HCT116 (cell line): Measurements from ENCODE around the gene EIF4G3. TPM values are rescaled to one million over a fixed set of nuclear protein-coding genes. Genes with fewer than 3 reads are reported as not detected.

Source experiments
- ATAC-seq: fragments of 200-7000 bp; cut with Tn5 transposase; 2 replicates; pipeline ENCODE4 v1.9.1; 2020; ENCODE audit warnings: mild to moderate bottlenecking, moderate library complexity
- BruUV-seq: library from RNA; stranded (reverse); fragments of 400-500 nt; replicated peaks from 2 replicates; lab custom pipeline; 2021; lab: Mats Ljungman, UMichigan
- CTCF ChIA-PET: fragments of 300-600 bp; sonication (Branson Sonifier 250); formaldehyde crosslinking; loops from one replicate; lab custom pipeline; 2021; ENCODE audit warnings: antibody characterized with exemption; lab: Charles Lee
- POLR2A ChIA-PET: fragments of 300-600, 350-600 bp; sonication (Branson Sonifier 250); formaldehyde crosslinking; loops from one replicate; lab custom pipeline; 2021; ENCODE audit warnings: antibody characterized with exemption; lab: Charles Lee
- RAD21 ChIA-PET, 2 experiments: fragments of 300-600 bp; sonication (Branson Sonifier 250); formaldehyde crosslinking; loops; one replicate each; lab custom pipeline; 2023; ENCODE audit warnings: low total read pairs in 2 of 2; ENCODE audit not compliant: uncharacterized antibody in 2 of 2, unreplicated experiment in 2 of 2, low non-redundant PET in 1 of 2; lab: Charles Lee
- DNase-seq: peaks from one replicate; pipeline ENCODE4 v3.0.0-alpha.2; 2010; ENCODE audit warnings: low read depth, low spot score
- H2AFZ ChIP-seq: fragments of 200-600 bp; shearing (Covaris generic), sonication (generic); 2 replicates; pipeline ENCODE4 v1.6.1; 2017; ENCODE audit warnings: low read depth, mixed run types, mixed read lengths, antibody characterized with exemption, low read length; ENCODE audit not compliant: poor library complexity, severe bottlenecking
- H3K27ac ChIP-seq: 2 replicates; pipeline ENCODE4 v1.5.1; 2012; ENCODE audit warnings: low read depth, low read length
- H3K27me3 ChIP-seq: fragments of 200-600 bp; sonication (generic); 2 replicates; pipeline ENCODE4 v1.6.1; 2016; ENCODE audit warnings: mixed run types, low read length, mixed read lengths; ENCODE audit not compliant: insufficient read depth
- H3K36me3 ChIP-seq, 2 experiments: fragments of 200-500 bp in 1 of 2; fragments of 200-600 bp in 1 of 2; sonication (Bioruptor generic) in 1 of 2; sonication (generic) in 1 of 2; 2 replicates each; pipeline versions ENCODE4 v1.5.1 to v1.6.1; 2014 to 2016; ENCODE audit warnings: low read length in 2 of 2, inconsistent platforms in 1 of 2, mixed read lengths in 1 of 2, mixed run types in 1 of 2; ENCODE audit not compliant: insufficient read depth in 2 of 2, control insufficient read depth in 1 of 2
- H3K4me1 ChIP-seq, 2 experiments: fragments of 200-600 bp in 1 of 2; sonication (generic) in 1 of 2; 2 replicates each; pipeline versions ENCODE4 v1.5.1 to v1.6.1; 2012 to 2017; ENCODE audit warnings: low read length in 2 of 2, inconsistent platforms in 1 of 2, mild to moderate bottlenecking in 1 of 2, mixed read lengths in 1 of 2, mixed run types in 1 of 2, moderate library complexity in 1 of 2; ENCODE audit not compliant: insufficient read depth in 2 of 2, control insufficient read depth in 1 of 2
- H3K4me2 ChIP-seq: fragments of 200-600 bp; sonication (generic); 2 replicates; pipeline ENCODE4 v1.6.1; 2017; ENCODE audit warnings: mixed run types, low read length, mixed read lengths
- H3K4me3 ChIP-seq, 2 experiments: fragments of 200-600 bp in 1 of 2; sonication (generic) in 1 of 2; replicated peaks in 1 of 2; 2 replicates each; pipeline ENCODE4 v1.5.1; 2011 to 2016; ENCODE audit warnings: low read length in 2 of 2, control low read depth in 1 of 2, low read depth in 1 of 2, mild to moderate bottlenecking in 1 of 2, mixed read lengths in 1 of 2, mixed run types in 1 of 2
- H3K79me2 ChIP-seq: fragments of 200-600 bp; sonication (generic); 2 replicates; pipeline ENCODE4 v1.6.1; 2017; ENCODE audit warnings: mild to moderate bottlenecking, mixed run types, low read length, moderate library complexity, mixed read lengths; ENCODE audit not compliant: insufficient read depth
- H3K9ac ChIP-seq: fragments of 200-600 bp; sonication (generic); 2 replicates; pipeline ENCODE4 v1.6.1; 2016; ENCODE audit warnings: low read length, mixed read lengths
- H3K9me2 ChIP-seq: fragments of 200-600 bp; sonication (generic), shearing (Covaris generic); 2 replicates; pipeline ENCODE4 v1.6.1; 2017; ENCODE audit warnings: mixed run types, mild to moderate bottlenecking, moderate library complexity; ENCODE audit not compliant: insufficient read depth
- H3K9me3 ChIP-seq, 2 experiments: fragments of 200-500 bp in 1 of 2; fragments of 200-600 bp in 1 of 2; sonication (Bioruptor generic) in 1 of 2; sonication (generic) in 1 of 2; 2 replicates each; pipeline ENCODE4 v1.6.1; 2014 to 2017; ENCODE audit warnings: low read length in 2 of 2, mixed read lengths in 2 of 2, inconsistent platforms in 1 of 2, low read depth in 1 of 2, mild to moderate bottlenecking in 1 of 2, mixed run types in 1 of 2, moderate library complexity in 1 of 2; ENCODE audit not compliant: control insufficient read depth in 1 of 2, insufficient read depth in 1 of 2
- H4K20me1 ChIP-seq: fragments of 200-600 bp; sonication (generic), shearing (Covaris generic); 2 replicates; pipeline ENCODE4 v1.6.1; 2017; ENCODE audit warnings: mixed run types, mild to moderate bottlenecking, moderate library complexity; ENCODE audit not compliant: insufficient read depth
- ATF3 ChIP-seq: IDR thresholded peaks from 2 replicates; pipeline ENCODE4 v1.6.1; 2012
- CBX3 ChIP-seq: IDR thresholded peaks from 2 replicates; pipeline ENCODE4 v1.6.1; 2012; ENCODE audit warnings: low read depth
- CTCF ChIP-seq, 3 experiments: fragments of 200-600 bp in 1 of 3; sonication (generic) in 1 of 3; IDR thresholded peaks in 2 of 3; conservative IDR thresholded peaks in 1 of 3; 2 replicates each; pipeline ENCODE4 v1.5.1; 2012 to 2017; ENCODE audit warnings: low read depth in 2 of 3, low read length in 2 of 3, antibody characterized with exemption in 1 of 3, borderline replicate concordance in 1 of 3, control low read depth in 1 of 3, mild to moderate bottlenecking in 1 of 3, mixed read lengths in 1 of 3, mixed run types in 1 of 3, moderate library complexity in 1 of 3; ENCODE audit not compliant: insufficient read depth in 1 of 3
- ELF1 ChIP-seq: IDR thresholded peaks from 2 replicates; pipeline ENCODE4 v1.6.1; 2012; ENCODE audit warnings: low read depth, borderline replicate concordance
- EZH2 ChIP-seq: fragments of 200-600 bp; sonication (generic); IDR thresholded peaks from 2 replicates; pipeline ENCODE4 v1.6.1; 2017; ENCODE audit warnings: antibody characterized with exemption, mixed run types
- EZH2phosphoT487 ChIP-seq: fragments of 200-600 bp; IDR thresholded peaks from 2 replicates; pipeline ENCODE4 v1.6.1; 2018; ENCODE audit warnings: antibody characterized with exemption, borderline replicate concordance
- JUND ChIP-seq: IDR thresholded peaks from 2 replicates; pipeline ENCODE4 v1.6.1; 2012
- MAX ChIP-seq: IDR thresholded peaks from 2 replicates; pipeline ENCODE4 v1.6.1; 2012
- POLR2A ChIP-seq: IDR thresholded peaks from 2 replicates; pipeline ENCODE4 v1.7.0; 2011; ENCODE audit warnings: borderline replicate concordance; ENCODE audit not compliant: insufficient read depth, insufficient read length; ENCODE audit errors: extremely low read depth
- POLR2AphosphoS5 ChIP-seq: IDR thresholded peaks from 2 replicates; pipeline ENCODE4 v1.6.1; 2011; ENCODE audit warnings: mild to moderate bottlenecking, low read depth, low read length, moderate library complexity
- REST ChIP-seq: IDR thresholded peaks from 2 replicates; pipeline ENCODE4 v1.6.1; 2012; ENCODE audit warnings: low read depth
- SP1 ChIP-seq: IDR thresholded peaks from 2 replicates; pipeline ENCODE4 v1.6.1; 2012; ENCODE audit warnings: low read depth
- SRF ChIP-seq: IDR thresholded peaks from 2 replicates; pipeline ENCODE4 v1.6.1; 2012; ENCODE audit warnings: low read depth
- TCF7L2 ChIP-seq: IDR thresholded peaks from 2 replicates; pipeline ENCODE4 v1.7.0; 2011; ENCODE audit warnings: borderline replicate concordance, inconsistent platforms; ENCODE audit not compliant: insufficient read depth, insufficient read length; ENCODE audit errors: extremely low read depth
- YY1 ChIP-seq: IDR thresholded peaks from 2 replicates; pipeline ENCODE4 v1.6.1; 2011; ENCODE audit warnings: low read length, low read depth, moderate library complexity, mild to moderate bottlenecking; ENCODE audit not compliant: insufficient replicate concordance; ENCODE audit errors: extremely low read depth
- ZFX ChIP-seq: fragments of 450-650 bp; IDR thresholded peaks from 2 replicates; pipeline ENCODE4 v1.6.1; 2017
- ZNF274 ChIP-seq: fragments of 200-500 bp; sonication (Bioruptor generic); IDR thresholded peaks from 2 replicates; pipeline ENCODE4 v1.6.1; 2014; ENCODE audit warnings: mild to moderate bottlenecking, low read depth, low read length, inconsistent platforms
- intact Hi-C: fragments of 100-400 bp; cut with micrococcal nuclease; formaldehyde crosslinking; loops from 2 replicates; pipeline ENCODE4 v1.10.0; 2022
- total RNA-seq: library from RNA; stranded (reverse); gene quantifications from one replicate; pipeline ENCODE4 v1.2.1, GENCODE V29; 2021; ENCODE audit not compliant: unreplicated experiment

Gene EIF4G3
- total RNA-seq, 1 experiment from 2014 or later, result 40.1 TPM

GRCh38 chr1:21064057-21064456 lies 112.6 kb downstream of the EIF4G3 start:
- Histone ChIP-seq H3K4me2 (no peak overlapping the region), H3K4me3 (no peak overlapping the region), H3K9me2 (no peaks in the 10 kb centered on the region), H3K36me3 (no peaks in the 10 kb centered on the region), H3K9me3 (no peaks in the 10 kb centered on the region), H4K20me1 (no peaks in the 10 kb centered on the region), H3K9ac (no peak overlapping the region), H3K27me3 (no peaks in the 10 kb centered on the region), H2AFZ (no peak overlapping the region), H3K4me1 (no peaks in the 10 kb centered on the region), H3K27ac (no peak overlapping the region), H3K79me2 (no peaks in the 10 kb centered on the region)
- intact Hi-C loops, result no loop called here
- no TSS peak for BruUV-seq
- no peak for TF ChIP-seq POLR2A
- no peak for TF ChIP-seq POLR2AphosphoS5
- TF ChIP-seq EZH2, result no peak
- no peak for TF ChIP-seq MAX
- no peak for TF ChIP-seq ZNF274
- TF ChIP-seq YY1, result no peak
- no peak for TF ChIP-seq ZFX
- no peak for TF ChIP-seq CTCF (IDR thresholded peaks at IDR 0.05 in 2 of 3, conservative IDR thresholded peaks at IDR 0.05 in 1 of 3; ENCODE audit: borderline replicate concordance in 1 of 3, insufficient read depth in 1 of 3, low read depth in 2 of 3, low read length in 2 of 3)
- no peak for TF ChIP-seq SP1
- TF ChIP-seq SRF, result no peak
- TF ChIP-seq EZH2phosphoT487, result no peak
- TF ChIP-seq REST, result no peak
- TF ChIP-seq ELF1, result no peak
- TF ChIP-seq TCF7L2, result no peak
- TF ChIP-seq CBX3, result no peak
- no peak for TF ChIP-seq ATF3
- TF ChIP-seq JUND, result no peak
- no peak for ATAC-seq
- ChIA-PET RAD21 (no interaction called here), POLR2A (no interaction called here), CTCF (no interaction called here)
- no peak for DNase-seq
